Esophagus muscularis mucosa (tissue), 4 donors: Measurements from ENCODE around the gene TENM4.

ENCODE experiments used
- CTCF ChIP-seq, 3 experiments: fragments of 200-600 bp in 2 of 3; fragments of 450-650 bp in 1 of 3; sonication (generic) in 2 of 3; IDR thresholded peaks; one replicate each; pipeline ENCODE4 v1.5.1; 2017 to 2019; ENCODE audit warnings: antibody characterized with exemption in 3 of 3, mild to moderate bottlenecking in 2 of 3, moderate library complexity in 1 of 3
- EP300 ChIP-seq: sonication (generic); formaldehyde crosslinking; IDR thresholded peaks from one replicate; pipeline ENCODE4 v1.6.1; 2017; ENCODE audit warnings: antibody characterized with exemption
- POLR2A ChIP-seq: fragments of 450-650 bp; IDR thresholded peaks from one replicate; pipeline ENCODE4 v1.6.1; 2017; ENCODE audit warnings: antibody characterized with exemption, moderate library complexity, mild to moderate bottlenecking, low read depth
- POLR2AphosphoS5 ChIP-seq, 2 donors: sonication (generic); formaldehyde crosslinking; IDR thresholded peaks; one replicate each; pipeline ENCODE4 v1.6.1; 2017; ENCODE audit warnings: antibody characterized with exemption in 2 of 2

- TF ChIP-seq POLR2A (no peak), CTCF (IDR thresholded peaks at IDR 0.05) (no peak), EP300 (no peak), POLR2AphosphoS5 (IDR thresholded peaks at IDR 0.05) (no peak)
Measured at GRCh38 chr11:79309407-79309806, 131.4 kb downstream of the TENM4 start.
